KMS-11 (cell line): ENCODE measurements around the gene PRRT1.

Source experiments
- H2AFZ ChIP-seq: fragments of 200-600 bp; sonication (generic); 2 replicates; pipeline ENCODE4 v1.6.1; 2016; ENCODE audit warnings: antibody characterized with exemption, mixed run types, low read depth
- H3K27ac ChIP-seq: fragments of 200-600 bp; sonication (generic); 2 replicates; pipeline ENCODE4 v1.6.1; 2016; ENCODE audit warnings: mild to moderate bottlenecking, mixed run types
- H3K27me3 ChIP-seq: fragments of 200-600 bp; sonication (generic); 2 replicates; pipeline ENCODE4 v1.6.1; 2017; ENCODE audit warnings: mild to moderate bottlenecking, low read depth, mixed run types, moderate library complexity; ENCODE audit not compliant: insufficient read depth
- H3K36me3 ChIP-seq: fragments of 200-600 bp; sonication (generic); 2 replicates; pipeline ENCODE4 v1.6.1; 2017; ENCODE audit warnings: mild to moderate bottlenecking, mixed run types; ENCODE audit not compliant: insufficient read depth
- H3K4me1 ChIP-seq: fragments of 200-600 bp; sonication (generic); 2 replicates; pipeline ENCODE4 v1.6.1; 2016; ENCODE audit warnings: mild to moderate bottlenecking, low read depth, mixed run types; ENCODE audit not compliant: poor library complexity, severe bottlenecking
- H3K4me2 ChIP-seq: fragments of 200-600 bp; sonication (generic); 2 replicates; pipeline ENCODE4 v1.7.0; 2016; ENCODE audit warnings: mild to moderate bottlenecking, mixed run types
- H3K4me3 ChIP-seq: fragments of 200-600 bp; sonication (generic); IDR thresholded peaks from 2 replicates; pipeline ENCODE4 v1.6.1; 2017; ENCODE audit warnings: low read depth, low read length, mixed read lengths; ENCODE audit not compliant: insufficient read depth
- H3K79me2 ChIP-seq: fragments of 200-600 bp; sonication (generic); 2 replicates; pipeline ENCODE4 v1.6.1; 2016; ENCODE audit warnings: low read depth, mixed run types; ENCODE audit not compliant: insufficient read depth
- H3K9ac ChIP-seq: fragments of 200-600 bp; sonication (generic); 2 replicates; pipeline ENCODE4 v1.6.1; 2016; ENCODE audit warnings: mild to moderate bottlenecking, mixed run types
- H4K20me1 ChIP-seq: fragments of 200-600 bp; sonication (generic); 2 replicates; pipeline ENCODE4 v1.6.1; 2016; ENCODE audit warnings: mild to moderate bottlenecking, mixed run types; ENCODE audit not compliant: insufficient read depth
- CTCF ChIP-seq: fragments of 200-600 bp; sonication (generic); conservative IDR thresholded peaks from 2 replicates; pipeline ENCODE4 v1.6.1; 2017; ENCODE audit warnings: low read depth, mild to moderate bottlenecking, antibody characterized with exemption, low read length, moderate library complexity, mixed read lengths

Gene PRRT1

GRCh38 chr6:32184084-32184640, 32.4 kb upstream of the PRRT1 start, which contains the start of gene AGER:
AGER (minus strand) TSS chr6:32184253; CDS start chr6:32184222, 31 bp downstream.
- no peaks in the 10 kb centered on the region for H3K36me3 ChIP-seq

GRCh38 chr6:32183483-32184083, 31.8 kb upstream of the PRRT1 start:
- Histone ChIP-seq H3K9ac (no peak overlapping the region), H2AFZ (no peak overlapping the region), H4K20me1 (no peaks in the 10 kb centered on the region), H3K4me3 (no peak overlapping the region), H3K79me2 (peaks cover 2% of the 10 kb centered on the region; the same call in 1 of the 2 replicates), H3K27me3 (no peaks in the 10 kb centered on the region), H3K27ac (no peak overlapping the region), H3K4me1 (peaks cover 8% of the 10 kb centered on the region), H3K4me2 (no peak overlapping the region), H3K36me3 (no peaks in the 10 kb centered on the region)
- TF ChIP-seq CTCF, result no peak

More at GRCh38 chr6:32184084-32184640, 32.4 kb upstream of the PRRT1 start, which contains the start of gene AGER:
- no peak within 1 kb of the TSS for H3K4me3 ChIP-seq
- no peak within 1 kb of the TSS for H3K27ac ChIP-seq
- H3K4me1 ChIP-seq, result peaks cover 10% of the 10 kb centered on the region
- no peak within 1 kb of the TSS for H3K4me2 ChIP-seq
- H3K79me2 ChIP-seq, result peaks cover 8% of the 10 kb centered on the region
- no peak within 1 kb of the TSS for H2AFZ ChIP-seq
- H3K9ac ChIP-seq, result no peak within 1 kb of the TSS
- no peaks in the 10 kb centered on the region for H3K27me3 ChIP-seq
- no peaks in the 10 kb centered on the region for H4K20me1 ChIP-seq
- TF ChIP-seq CTCF, result no peak

GRCh38 chr6:32183030-32183429, 31.3 kb upstream of the PRRT1 start:
- Histone ChIP-seq H4K20me1 (no peaks in the 10 kb centered on the region), H3K4me2 (no peak overlapping the region), H3K27ac (no peak overlapping the region), H3K4me3 (no peak overlapping the region), H3K27me3 (no peaks in the 10 kb centered on the region), H2AFZ (no peak overlapping the region), H3K36me3 (no peaks in the 10 kb centered on the region), H3K79me2 (no peaks in the 10 kb centered on the region), H3K9ac (no peak overlapping the region), H3K4me1 (peaks cover 6% of the 10 kb centered on the region)
- no peak for TF ChIP-seq CTCF

GRCh38 chr6:32182555-32182981, 30.8 kb upstream of the PRRT1 start:
- no peaks in the 10 kb centered on the region for H3K27me3 ChIP-seq
- H3K36me3 ChIP-seq, result no peaks in the 10 kb centered on the region
- peaks cover 6% of the 10 kb centered on the region for H3K4me1 ChIP-seq
- no peak overlapping the region for H2AFZ ChIP-seq
- H3K9ac ChIP-seq, result no peak overlapping the region
- H3K4me3 ChIP-seq, result no peak overlapping the region
- no peak overlapping the region for H3K27ac ChIP-seq
- TF ChIP-seq CTCF, result no peak
- H3K79me2 ChIP-seq, result no peaks in the 10 kb centered on the region
- H4K20me1 ChIP-seq, result no peaks in the 10 kb centered on the region
- H3K4me2 ChIP-seq, result no peak overlapping the region
